Neural crest cell (in vitro differentiated cells): ENCODE results near the gene LDB3. TPM values are rescaled to one million over a fixed set of nuclear protein-coding genes. Genes with fewer than 3 reads are reported as not detected.
A peak's percentile ranks its signal among the peaks of the same experiment; 100 is the strongest.
"Not testable (repeated sequence)": the region's sequence is repeated elsewhere in the genome, so short reads cannot be mapped to it uniquely, and the experiment has no call there.

Source experiments
- DNase-seq: peaks from one replicate; pipeline ENCODE4 v3.0.0; 2021; ENCODE audit warnings: low read depth, mixed read lengths, low spot score
- H3K27ac Mint-ChIP-seq: one replicate; pipeline ENCODE4 v1.8.0; 2021; ENCODE audit warnings: mild to moderate bottlenecking, mixed read lengths; ENCODE audit not compliant: unreplicated experiment
- H3K27me3 Mint-ChIP-seq: 2 replicates; pipeline ENCODE4 v1.8.0; 2021; ENCODE audit warnings: low read depth, mild to moderate bottlenecking, mixed read lengths
- H3K36me3 Mint-ChIP-seq: 2 replicates; pipeline ENCODE4 v1.8.0; 2021; ENCODE audit warnings: low read depth, mild to moderate bottlenecking, mixed read lengths
- H3K4me1 Mint-ChIP-seq: 2 replicates; pipeline ENCODE4 v1.8.0; 2021; ENCODE audit warnings: mixed read lengths
- H3K4me3 Mint-ChIP-seq: one replicate; pipeline ENCODE4 v1.8.0; 2021; ENCODE audit warnings: mild to moderate bottlenecking, mixed read lengths
- H3K9me3 Mint-ChIP-seq: 2 replicates; pipeline ENCODE4 v1.8.0; 2021; ENCODE audit warnings: mixed read lengths
- total RNA-seq: library from RNA; stranded (reverse); gene quantifications from 2 replicates; pipeline ENCODE4 v1.2.1, GENCODE V29; 2021
- TF ChIP-seq, protein P1 (sequence below): fragments of 200-600 bp; sonication (generic); conservative IDR thresholded peaks from 2 replicates; pipeline ENCODE4 v1.5.0; 2021; ENCODE audit warnings: antibody characterized with exemption, mild to moderate bottlenecking

LDB3 gene
- total RNA-seq, 1 donor from 2014 or later, result 0.56 TPM

DNA sequence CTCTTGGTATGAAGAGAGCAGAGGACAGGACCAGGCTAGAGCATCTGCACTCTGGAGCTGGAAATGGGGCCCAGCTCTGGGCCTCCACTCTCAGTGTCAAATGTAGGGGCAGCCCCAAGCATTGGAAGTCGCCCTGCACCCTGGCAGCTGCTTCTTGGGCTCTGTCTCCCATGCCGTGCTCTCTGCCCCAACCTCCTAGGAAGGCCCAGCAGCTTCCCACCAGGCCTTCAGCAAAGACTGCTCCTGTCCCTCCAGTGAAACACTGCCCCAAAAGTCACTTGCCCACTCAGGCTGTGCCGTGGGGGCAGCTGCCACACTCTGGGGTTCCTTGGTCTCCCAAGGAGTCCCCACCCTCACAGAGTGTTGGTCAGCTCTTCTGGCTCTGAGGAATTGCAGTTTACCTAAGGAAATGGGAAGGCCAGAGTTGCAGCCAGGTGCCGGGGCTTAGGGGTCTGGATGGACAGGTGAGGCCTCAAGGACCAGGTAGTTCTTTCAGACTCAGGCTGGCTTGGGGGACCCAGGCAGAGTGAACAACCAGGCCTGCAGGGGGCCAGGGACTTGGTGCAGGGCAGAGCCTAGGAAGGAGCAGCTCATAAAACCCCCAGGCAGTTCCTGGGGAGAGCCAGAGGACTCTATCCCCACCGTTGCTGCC, 23.4 kb upstream of the LDB3 start:
- no peaks in the 10 kb centered on the region for H3K36me3 Mint-ChIP-seq
- H3K9me3 Mint-ChIP-seq, result no peaks in the 10 kb centered on the region
- TF ChIP-seq, protein P1, sequence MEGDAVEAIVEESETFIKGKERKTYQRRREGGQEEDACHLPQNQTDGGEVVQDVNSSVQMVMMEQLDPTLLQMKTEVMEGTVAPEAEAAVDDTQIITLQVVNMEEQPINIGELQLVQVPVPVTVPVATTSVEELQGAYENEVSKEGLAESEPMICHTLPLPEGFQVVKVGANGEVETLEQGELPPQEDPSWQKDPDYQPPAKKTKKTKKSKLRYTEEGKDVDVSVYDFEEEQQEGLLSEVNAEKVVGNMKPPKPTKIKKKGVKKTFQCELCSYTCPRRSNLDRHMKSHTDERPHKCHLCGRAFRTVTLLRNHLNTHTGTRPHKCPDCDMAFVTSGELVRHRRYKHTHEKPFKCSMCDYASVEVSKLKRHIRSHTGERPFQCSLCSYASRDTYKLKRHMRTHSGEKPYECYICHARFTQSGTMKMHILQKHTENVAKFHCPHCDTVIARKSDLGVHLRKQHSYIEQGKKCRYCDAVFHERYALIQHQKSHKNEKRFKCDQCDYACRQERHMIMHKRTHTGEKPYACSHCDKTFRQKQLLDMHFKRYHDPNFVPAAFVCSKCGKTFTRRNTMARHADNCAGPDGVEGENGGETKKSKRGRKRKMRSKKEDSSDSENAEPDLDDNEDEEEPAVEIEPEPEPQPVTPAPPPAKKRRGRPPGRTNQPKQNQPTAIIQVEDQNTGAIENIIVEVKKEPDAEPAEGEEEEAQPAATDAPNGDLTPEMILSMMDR, result no peak
- no peak for DNase-seq
- H3K27me3 Mint-ChIP-seq, result peaks cover 8% of the 10 kb centered on the region
- H3K27ac Mint-ChIP-seq, result no peak overlapping the region
- H3K4me3 Mint-ChIP-seq, result no peak overlapping the region
- H3K4me1 Mint-ChIP-seq, result peaks cover 19% of the 10 kb centered on the region

DNA sequence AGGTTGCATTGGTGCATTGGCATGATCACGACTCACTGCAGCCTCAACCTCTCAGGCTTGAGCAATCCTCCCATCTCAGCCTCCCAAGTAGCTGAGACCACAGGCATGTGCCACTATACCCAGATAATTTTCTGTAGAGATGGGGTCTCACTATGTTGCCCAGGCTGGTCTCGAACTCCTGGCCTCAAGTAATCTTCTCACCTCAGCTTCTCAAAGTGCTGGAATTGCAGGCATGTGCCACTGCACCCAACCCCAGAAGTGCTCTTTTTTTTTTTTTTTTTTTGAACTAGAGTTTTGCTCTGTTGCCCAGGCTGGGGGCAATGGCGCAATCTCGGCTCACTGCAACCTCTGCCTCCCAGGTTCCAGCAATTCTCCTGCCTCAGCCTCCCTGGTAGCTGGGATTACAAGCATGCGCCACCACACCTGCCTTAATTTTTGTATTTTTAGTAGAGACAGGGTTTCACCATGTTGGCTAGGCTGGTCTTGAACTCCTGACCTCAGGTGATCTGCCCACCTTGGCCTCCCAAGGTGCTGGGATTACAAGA, 22.6 kb upstream of the LDB3 start:
- peaks cover 24% of the 10 kb centered on the region for H3K4me1 Mint-ChIP-seq
- not testable (repeated sequence) for H3K27me3 Mint-ChIP-seq, H3K36me3 Mint-ChIP-seq, DNase-seq, H3K4me3 Mint-ChIP-seq, H3K27ac Mint-ChIP-seq, H3K9me3 Mint-ChIP-seq

GRCh38 chr10:86646532-86646931, 21.8 kb upstream of the LDB3 start:
- Mint-ChIP-seq H3K9me3 (no peaks in the 10 kb centered on the region), H3K36me3 (no peaks in the 10 kb centered on the region), H3K27ac (no peak overlapping the region), H3K4me1 (peaks cover 25% of the 10 kb centered on the region), H3K27me3 (peaks cover 8% of the 10 kb centered on the region), H3K4me3 (no peak overlapping the region)
- TF ChIP-seq, protein P1, result no peak
- no peak for DNase-seq

DNA sequence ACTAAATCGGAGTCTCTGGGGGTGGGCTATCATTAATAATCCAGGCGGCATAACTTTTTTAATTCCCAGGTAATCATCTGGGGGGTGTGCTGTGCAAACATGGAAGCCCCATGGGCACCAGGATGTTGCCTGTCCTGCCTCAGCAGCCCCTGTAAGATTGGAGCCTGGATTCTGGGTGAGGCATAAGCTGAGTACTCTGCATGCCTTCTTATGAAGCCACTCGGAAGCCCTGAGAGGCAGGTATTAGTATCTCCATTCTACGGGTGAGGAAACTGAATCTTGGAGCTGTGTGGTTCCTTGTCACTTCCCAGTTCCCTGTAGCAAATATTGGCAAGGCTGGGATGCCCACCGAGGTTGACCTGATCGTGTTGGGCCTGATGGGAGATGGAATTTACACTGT, 21.4 kb upstream of the LDB3 start:
- TF ChIP-seq, protein P1, result no peak
- DNase-seq, result no peak
- Mint-ChIP-seq H3K36me3 (no peaks in the 10 kb centered on the region), H3K27me3 (peaks cover 5% of the 10 kb centered on the region), H3K4me3 (no peak overlapping the region), H3K9me3 (no peaks in the 10 kb centered on the region), H3K27ac (no peak overlapping the region), H3K4me1 (peaks cover 25% of the 10 kb centered on the region)

- peaks cover 25% of the 10 kb centered on the region for H3K4me1 Mint-ChIP-seq
- TF ChIP-seq, protein P1, result no peak
- H3K27me3 Mint-ChIP-seq, result no peaks in the 10 kb centered on the region
- H3K4me3 Mint-ChIP-seq, result no peak overlapping the region
- H3K36me3 Mint-ChIP-seq, result no peaks in the 10 kb centered on the region
- DNase-seq, result no peak
- H3K9me3 Mint-ChIP-seq, result no peaks in the 10 kb centered on the region
- H3K27ac Mint-ChIP-seq, result peak overlapping the region; percentile 2
These were observed 20.3 kb upstream of the LDB3 start for GRCh38 chr10:86647773-86648703.
